ENCODE data around the gene SYTL2.
A peak's percentile ranks its signal among the peaks of the same experiment; 100 is the strongest.

SYTL2 gene

DNA sequence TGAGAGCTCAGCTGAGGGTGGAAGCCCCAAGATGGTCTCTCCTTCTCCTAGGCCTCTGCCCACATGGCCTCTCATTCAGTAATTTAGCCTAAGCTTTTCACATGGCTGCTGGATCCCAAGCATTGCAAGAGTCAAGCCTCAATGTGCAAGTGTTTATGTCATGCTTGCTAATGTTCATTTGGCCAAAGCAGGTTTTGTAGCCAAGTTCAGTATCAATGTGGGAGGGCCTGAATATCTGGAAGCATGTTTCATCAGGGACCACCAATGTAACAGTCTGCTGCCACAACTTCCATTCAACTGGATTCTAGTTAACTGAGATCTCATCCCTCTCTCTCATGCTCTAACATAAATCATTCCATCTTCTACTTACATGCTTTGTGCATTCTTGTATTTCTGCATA, 8.5 kb upstream of the SYTL2 start:
- no peak for TF ChIP-seq YY1 (IDR thresholded peaks at IDR 0.05; ENCODE audit: low read depth)

DNA sequence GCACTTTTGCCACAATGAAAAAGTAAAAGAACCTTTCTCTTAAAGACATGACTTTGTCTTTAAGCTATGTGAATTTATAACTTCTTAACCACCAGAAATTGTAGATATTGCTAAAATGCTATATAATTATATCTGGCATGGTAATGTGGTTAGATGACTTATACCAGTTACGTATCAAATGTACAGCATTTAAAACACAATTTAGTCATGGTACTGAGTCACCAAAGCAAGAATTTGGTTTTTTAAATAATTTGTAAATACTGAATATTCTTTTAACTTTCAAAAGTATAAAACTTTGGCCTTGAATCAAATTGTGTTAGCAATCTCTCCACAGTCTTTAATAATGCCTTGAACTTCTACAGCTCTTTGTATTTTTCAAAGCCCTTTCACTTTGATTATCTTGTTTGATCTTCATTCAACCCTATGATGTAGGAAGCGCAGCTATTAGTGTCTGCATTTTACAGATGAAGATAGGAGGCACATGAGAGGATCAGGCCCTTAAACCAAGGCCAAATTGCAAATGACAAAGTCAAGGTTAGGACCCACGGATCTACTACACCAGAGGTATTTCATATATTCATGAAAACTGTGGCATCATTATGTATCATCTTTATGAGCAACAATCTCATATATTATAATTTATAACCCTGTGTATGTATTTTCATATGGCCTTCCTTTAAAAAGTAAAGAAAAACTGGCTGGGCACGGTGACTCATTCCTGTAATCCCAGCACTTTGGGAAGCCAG, 4.4 kb upstream of the SYTL2 start:
- TF ChIP-seq USF1 (IDR thresholded peaks at IDR 0.05) = no peak
- TF ChIP-seq EP300 (IDR thresholded peaks at IDR 0.05; ENCODE audit: borderline replicate concordance) = no peak
- TF ChIP-seq FOXM1 (IDR thresholded peaks at IDR 0.05; ENCODE audit: borderline replicate concordance, low read depth) = no peak
- TF ChIP-seq CREB1 (IDR thresholded peaks at IDR 0.05; ENCODE audit: low read depth) = no peak
- TF ChIP-seq CEBPB (IDR thresholded peaks at IDR 0.05) = no peak
- TF ChIP-seq RAD21 (IDR thresholded peaks at IDR 0.05; ENCODE audit: low read depth) = no peak
- no peak for TF ChIP-seq TEAD4 (IDR thresholded peaks at IDR 0.05)
- TF ChIP-seq EGR1 (IDR thresholded peaks at IDR 0.05) = no peak
- no peak for TF ChIP-seq REST (IDR thresholded peaks at IDR 0.05; ENCODE audit: low read depth)
- TF ChIP-seq, protein P1, sequence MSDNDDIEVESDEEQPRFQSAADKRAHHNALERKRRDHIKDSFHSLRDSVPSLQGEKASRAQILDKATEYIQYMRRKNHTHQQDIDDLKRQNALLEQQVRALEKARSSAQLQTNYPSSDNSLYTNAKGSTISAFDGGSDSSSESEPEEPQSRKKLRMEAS (IDR thresholded peaks at IDR 0.05) = no peak
- no peak for TF ChIP-seq NFIC (IDR thresholded peaks at IDR 0.05)

DNA sequence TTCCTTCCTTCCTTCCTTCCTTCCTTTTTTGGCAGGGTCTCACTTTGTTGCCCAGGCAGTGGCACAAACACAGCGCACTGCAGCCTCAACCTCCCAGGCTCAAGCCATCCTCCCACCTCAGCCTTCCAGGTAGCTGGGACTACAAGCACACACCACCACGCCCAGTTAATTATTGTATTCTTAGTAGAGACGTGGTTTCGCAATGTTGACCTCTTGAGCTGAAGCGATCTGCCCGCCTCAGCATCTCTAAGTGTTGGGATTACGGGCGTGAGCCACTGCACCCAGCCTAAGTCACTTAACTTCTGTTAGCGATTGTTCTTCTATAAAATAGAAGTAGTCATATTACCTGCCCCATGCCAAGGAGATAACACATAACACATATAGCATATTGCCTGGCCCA, 2.8 kb upstream of the SYTL2 start:
- TF ChIP-seq USF1 (IDR thresholded peaks at IDR 0.05) (no peak), CEBPB (IDR thresholded peaks at IDR 0.05) (peak; percentile 45)

GRCh38 chr11:85811624-85812023, 683 bp upstream of the SYTL2 start:
- TF ChIP-seq TCF12 (IDR thresholded peaks at IDR 0.05; ENCODE audit: low read depth) = no peak
- TF ChIP-seq RAD21 (IDR thresholded peaks at IDR 0.05; ENCODE audit: low read depth) = no peak
- no peak for TF ChIP-seq CEBPB (IDR thresholded peaks at IDR 0.05)
- TF ChIP-seq EP300 (IDR thresholded peaks at IDR 0.05; ENCODE audit: borderline replicate concordance) = no peak
- no peak for TF ChIP-seq EGR1 (IDR thresholded peaks at IDR 0.05)
- no peak for TF ChIP-seq YY1 (IDR thresholded peaks at IDR 0.05; ENCODE audit: low read depth)
- no peak for TF ChIP-seq REST (IDR thresholded peaks at IDR 0.05; ENCODE audit: low read depth)
- TF ChIP-seq CREB1 (IDR thresholded peaks at IDR 0.05; ENCODE audit: low read depth) = no peak
- TF ChIP-seq, protein P1 (IDR thresholded peaks at IDR 0.05) = no peak
- TF ChIP-seq ZBTB7A (IDR thresholded peaks at IDR 0.05; ENCODE audit: low read depth) = no peak
- no peak for TF ChIP-seq USF1 (IDR thresholded peaks at IDR 0.05)
- TF ChIP-seq TEAD4 (IDR thresholded peaks at IDR 0.05) = no peak

DNA sequence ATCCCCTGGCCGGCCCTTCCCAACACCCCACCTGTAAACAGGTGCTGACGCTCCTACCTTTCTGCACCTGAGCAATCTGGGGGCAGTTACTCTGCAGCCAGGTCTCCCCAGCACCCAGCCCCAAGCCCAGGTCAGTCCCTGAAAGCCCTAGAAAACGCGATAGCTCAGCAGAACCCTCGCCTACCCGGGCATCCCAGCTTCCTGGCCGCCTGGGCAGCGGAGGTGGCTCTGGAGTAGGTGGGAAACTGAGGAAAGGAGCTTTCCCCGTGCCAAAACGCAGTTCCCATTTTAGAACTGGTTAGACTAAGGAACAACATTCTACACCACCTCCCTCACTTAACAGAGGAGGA, 445 bp downstream of the SYTL2 start:
- no peak for TF ChIP-seq TEAD4 (IDR thresholded peaks at IDR 0.05)
- TF ChIP-seq, protein P1 (IDR thresholded peaks at IDR 0.05) = no peak
- no peak for TF ChIP-seq EGR1 (IDR thresholded peaks at IDR 0.05)
- TF ChIP-seq RAD21 (IDR thresholded peaks at IDR 0.05; ENCODE audit: low read depth) = no peak
- TF ChIP-seq ZBTB7A (IDR thresholded peaks at IDR 0.05; ENCODE audit: low read depth) = no peak
- TF ChIP-seq EP300 (IDR thresholded peaks at IDR 0.05; ENCODE audit: borderline replicate concordance) = no peak
- no peak for TF ChIP-seq TCF12 (IDR thresholded peaks at IDR 0.05; ENCODE audit: low read depth)
- no peak for TF ChIP-seq YY1 (IDR thresholded peaks at IDR 0.05; ENCODE audit: low read depth)
- no peak for TF ChIP-seq USF1 (IDR thresholded peaks at IDR 0.05)
- no peak for TF ChIP-seq CREB1 (IDR thresholded peaks at IDR 0.05; ENCODE audit: low read depth)
- no peak for TF ChIP-seq FOXM1 (IDR thresholded peaks at IDR 0.05; ENCODE audit: borderline replicate concordance, low read depth)

- TF ChIP-seq RAD21 (IDR thresholded peaks at IDR 0.05; ENCODE audit: low read depth) = no peak
These were observed 1.1 kb downstream of the SYTL2 start for GRCh38 chr11:85809863-85810262.
